HAP-1 (cell line): ENCODE results near the gene GPR17.

ENCODE experiments used
- DNase-seq, 2 experiments: peaks; one replicate each; pipeline ENCODE4 v3.0.0-alpha.2; 2016 to 2020; ENCODE audit warnings: low spot score in 2 of 2
- H3K27me3 ChIP-seq: fragments of 250-450 bp; sonication (Bioruptor Pico); 2 replicates; pipeline ENCODE4 v1.5.1; 2020; ENCODE audit warnings: low read depth, mild to moderate bottlenecking, moderate library complexity
- H3K36me3 ChIP-seq: fragments of 250-450 bp; sonication (Bioruptor Pico); replicated peaks from 2 replicates; pipeline ENCODE4 v1.5.1; 2020; ENCODE audit warnings: mild to moderate bottlenecking
- H3K4me1 ChIP-seq: fragments of 250-450 bp; sonication (Bioruptor Pico); 2 replicates; pipeline ENCODE4 v1.5.1; 2020; ENCODE audit warnings: mild to moderate bottlenecking
- H3K4me3 ChIP-seq: fragments of 250-450 bp; sonication (Bioruptor Pico); 2 replicates; pipeline ENCODE4 v1.5.1; 2020; ENCODE audit warnings: mild to moderate bottlenecking, moderate library complexity
- H3K9me3 ChIP-seq: fragments of 250-450 bp; sonication (Bioruptor Pico); 2 replicates; pipeline ENCODE4 v1.5.1; 2020; ENCODE audit warnings: mild to moderate bottlenecking, moderate library complexity
- in situ Hi-C: fragments of 300-500 bp; cut with MboI; formaldehyde crosslinking; loops from 3 replicates; pipeline ENCODE4 v1.14.3; 2020; ENCODE audit warnings: low sequenced_read_pairs, inconsistent platforms, mixed read lengths

GPR17 gene

DNA sequence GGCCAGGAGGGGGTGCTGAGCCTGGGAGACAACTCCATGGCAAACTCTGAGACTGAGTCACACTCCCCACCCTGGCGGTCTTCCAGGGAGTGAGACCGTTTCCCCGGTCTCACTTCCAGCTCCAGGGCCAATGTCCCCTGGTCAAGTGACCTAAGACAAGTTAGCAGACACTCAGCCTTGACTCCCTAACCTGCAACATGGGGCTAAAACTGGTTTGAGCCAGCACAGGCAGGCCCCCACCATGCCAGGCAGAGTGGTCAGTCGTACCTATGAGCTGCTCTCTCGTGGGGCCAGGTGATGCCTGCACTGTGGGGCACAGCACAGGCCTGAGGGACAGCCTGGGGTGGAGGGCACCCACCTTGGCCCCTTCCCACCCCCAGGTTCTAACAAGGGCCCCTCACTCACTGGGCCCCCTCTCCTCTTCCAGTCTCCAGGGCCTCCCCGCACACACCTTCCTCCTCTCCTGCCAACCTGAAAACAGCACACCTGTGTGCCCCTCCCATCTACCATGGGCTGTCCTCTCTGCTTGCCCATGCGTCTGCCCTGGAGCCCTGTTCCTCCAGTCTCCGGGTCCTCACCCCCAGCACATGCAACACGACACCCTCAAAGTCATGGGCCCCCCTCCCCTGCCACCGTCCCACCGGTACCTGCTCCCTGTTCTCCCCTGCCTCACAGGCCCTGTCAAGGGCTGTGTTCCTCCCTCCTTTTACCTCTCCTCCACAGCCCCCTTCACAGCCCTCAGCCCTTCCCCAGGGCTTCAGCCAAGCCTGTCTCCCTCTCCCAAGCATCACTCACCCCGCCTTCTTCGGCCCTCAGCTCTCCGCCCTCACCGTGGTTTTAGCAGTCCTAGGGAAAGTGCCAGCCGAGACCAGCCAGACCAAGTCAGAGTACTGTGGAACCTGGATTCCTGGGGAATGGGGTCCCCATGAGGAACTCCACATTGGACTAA lies 1.6 kb downstream of the GPR17 start:
- Histone ChIP-seq H3K4me3 (no peak overlapping the region), H3K4me1 (no peaks in the 10 kb centered on the region), H3K27me3 (no peaks in the 10 kb centered on the region), H3K9me3 (no peaks in the 10 kb centered on the region), H3K36me3 (no peaks in the 10 kb centered on the region)
- in situ Hi-C loops = no loop called here
- no peak for DNase-seq

- H3K4me1 ChIP-seq = no peaks in the 10 kb centered on the region
- H3K36me3 ChIP-seq = no peaks in the 10 kb centered on the region
- H3K9me3 ChIP-seq = no peaks in the 10 kb centered on the region
- in situ Hi-C loops = no loop called here
- DNase-seq = no peak
- H3K27me3 ChIP-seq = no peaks in the 10 kb centered on the region
- no peak overlapping the region for H3K4me3 ChIP-seq
These were observed 2.4 kb downstream of the GPR17 start for GRCh38 chr2:127648321-127648720.

GRCh38 chr2:127649100-127649611 lies 3.2 kb downstream of the GPR17 start:
- in situ Hi-C loops = no loop called here
- no peaks in the 10 kb centered on the region for H3K27me3 ChIP-seq
- H3K9me3 ChIP-seq = no peaks in the 10 kb centered on the region
- H3K4me1 ChIP-seq = no peaks in the 10 kb centered on the region
- DNase-seq = no peak
- no peaks in the 10 kb centered on the region for H3K36me3 ChIP-seq
- H3K4me3 ChIP-seq = no peak overlapping the region

DNA sequence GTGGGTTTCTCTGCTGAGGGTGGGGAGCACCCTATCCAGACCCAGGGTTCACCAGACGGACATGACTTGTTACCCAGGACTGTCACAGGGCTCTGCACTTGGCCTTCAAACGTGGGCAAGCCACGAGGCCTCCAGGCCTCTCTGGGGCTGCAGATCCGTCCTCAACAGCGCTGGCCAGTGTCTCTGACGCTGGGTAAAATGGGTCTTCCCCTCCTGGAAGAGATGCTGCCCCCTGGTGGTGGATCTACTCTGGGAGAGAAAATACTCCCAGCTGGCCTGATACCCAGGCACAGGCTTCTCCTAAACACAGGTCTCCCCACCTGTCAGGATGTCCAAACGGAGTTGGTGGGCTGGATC lies 3.7 kb downstream of the GPR17 start:
- peak; percentile 67 to 94 for DNase-seq
- in situ Hi-C loops = no loop called here
- no peaks in the 10 kb centered on the region for H3K27me3 ChIP-seq

DNA sequence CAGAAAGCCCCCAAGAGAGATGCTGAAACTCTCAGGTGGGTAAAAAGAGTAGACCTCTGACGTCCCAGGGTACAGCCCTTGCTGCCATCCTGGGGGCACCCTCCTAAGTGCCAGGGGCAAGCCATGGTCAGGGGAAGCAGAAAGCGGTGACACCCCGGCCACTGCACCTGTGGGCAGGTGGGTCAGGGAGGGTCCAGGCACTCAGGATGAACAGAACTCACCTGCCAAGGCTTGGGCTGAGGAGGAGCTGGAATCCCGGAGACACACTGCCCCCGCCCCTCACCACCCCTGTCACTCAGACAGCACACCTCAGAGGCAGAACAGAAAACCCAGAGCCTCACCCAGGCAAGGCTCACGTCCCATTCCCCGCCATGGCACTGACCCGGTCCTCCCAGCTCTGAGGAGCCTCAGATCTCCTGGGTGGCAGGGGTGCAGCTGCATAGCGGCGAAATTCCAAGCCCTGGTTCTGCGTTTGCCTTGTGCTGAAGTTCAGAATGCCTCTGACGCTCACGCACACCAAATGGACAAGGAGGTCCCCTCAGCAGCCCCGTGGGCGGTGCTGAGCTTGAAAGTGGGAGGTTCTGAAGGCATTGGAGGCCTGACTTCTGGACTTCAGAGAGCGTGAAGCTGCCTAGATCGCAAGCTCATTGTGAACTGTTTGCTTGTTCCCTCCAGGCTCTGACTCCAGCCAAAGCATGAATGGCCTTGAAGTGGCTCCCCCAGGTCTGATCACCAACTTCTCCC lies 4.3 kb downstream of the GPR17 start:
- no peaks in the 10 kb centered on the region for H3K4me1 ChIP-seq
- no peak overlapping the region for H3K4me3 ChIP-seq
- no peaks in the 10 kb centered on the region for H3K9me3 ChIP-seq
- no peak for DNase-seq
- in situ Hi-C loops = no loop called here
- H3K36me3 ChIP-seq = no peaks in the 10 kb centered on the region
- H3K27me3 ChIP-seq = no peaks in the 10 kb centered on the region

More for the DNA sequence above, 3.7 kb downstream of the GPR17 start:
- H3K9me3 ChIP-seq = no peaks in the 10 kb centered on the region
- no peaks in the 10 kb centered on the region for H3K4me1 ChIP-seq
- no peak overlapping the region for H3K4me3 ChIP-seq
- no peaks in the 10 kb centered on the region for H3K36me3 ChIP-seq

DNA sequence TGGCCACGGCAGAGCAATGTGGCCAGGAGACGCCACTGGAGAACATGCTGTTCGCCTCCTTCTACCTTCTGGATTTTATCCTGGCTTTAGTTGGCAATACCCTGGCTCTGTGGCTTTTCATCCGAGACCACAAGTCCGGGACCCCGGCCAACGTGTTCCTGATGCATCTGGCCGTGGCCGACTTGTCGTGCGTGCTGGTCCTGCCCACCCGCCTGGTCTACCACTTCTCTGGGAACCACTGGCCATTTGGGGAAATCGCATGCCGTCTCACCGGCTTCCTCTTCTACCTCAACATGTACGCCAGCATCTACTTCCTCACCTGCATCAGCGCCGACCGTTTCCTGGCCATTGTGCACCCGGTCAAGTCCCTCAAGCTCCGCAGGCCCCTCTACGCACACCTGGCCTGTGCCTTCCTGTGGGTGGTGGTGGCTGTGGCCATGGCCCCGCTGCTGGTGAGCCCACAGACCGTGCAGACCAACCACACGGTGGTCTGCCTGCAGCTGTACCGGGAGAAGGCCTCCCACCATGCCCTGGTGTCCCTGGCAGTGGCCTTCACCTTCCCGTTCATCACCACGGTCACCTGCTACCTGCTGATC lies 4.9 kb downstream of the GPR17 start:
- DNase-seq = no peak
- no peak overlapping the region for H3K4me3 ChIP-seq
- no peaks in the 10 kb centered on the region for H3K4me1 ChIP-seq
- no peaks in the 10 kb centered on the region for H3K36me3 ChIP-seq
- in situ Hi-C loops = no loop called here
- no peaks in the 10 kb centered on the region for H3K9me3 ChIP-seq
- H3K27me3 ChIP-seq = no peaks in the 10 kb centered on the region

- no peak overlapping the region for H3K4me3 ChIP-seq
- no peaks in the 10 kb centered on the region for H3K9me3 ChIP-seq
- no peaks in the 10 kb centered on the region for H3K4me1 ChIP-seq
- H3K36me3 ChIP-seq = no peaks in the 10 kb centered on the region
- in situ Hi-C loops = no loop called here
- no peaks in the 10 kb centered on the region for H3K27me3 ChIP-seq
- no peak for DNase-seq
These were observed 5.4 kb downstream of the GPR17 start for GRCh38 chr2:127651381-127651809.

DNA sequence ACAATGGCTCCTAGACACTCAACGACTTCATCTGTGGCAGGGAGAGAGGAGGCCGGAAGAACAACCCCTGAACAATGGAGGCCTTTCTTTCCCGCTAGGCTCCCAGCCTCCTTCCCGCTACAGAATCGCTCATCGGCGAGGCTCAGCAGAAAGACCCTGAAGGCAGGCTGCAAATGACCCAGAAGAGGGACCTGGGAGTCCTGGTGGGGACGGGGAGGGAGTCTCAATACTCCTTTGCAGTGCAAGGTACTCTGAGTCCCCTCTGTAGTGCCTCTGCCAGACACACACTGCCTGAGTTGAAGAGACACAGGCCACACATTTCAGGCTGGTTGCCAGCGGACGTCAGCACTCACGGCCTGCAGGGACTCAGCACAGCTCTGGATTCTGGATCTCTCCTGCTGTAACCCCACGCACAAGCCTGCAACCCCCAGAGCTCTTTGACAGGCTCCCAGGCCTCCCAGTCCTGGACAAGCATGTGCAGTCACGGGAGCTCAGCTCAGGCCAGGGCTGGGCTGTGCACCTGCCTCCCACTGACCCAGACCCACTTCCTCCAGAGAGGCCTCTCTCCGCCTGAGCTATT lies 6.1 kb downstream of the GPR17 start:
- Histone ChIP-seq H3K36me3 (no peaks in the 10 kb centered on the region), H3K4me3 (no peak overlapping the region), H3K27me3 (no peaks in the 10 kb centered on the region), H3K4me1 (no peaks in the 10 kb centered on the region), H3K9me3 (no peaks in the 10 kb centered on the region)
- in situ Hi-C loops = no loop called here
- no peak for DNase-seq

DNA sequence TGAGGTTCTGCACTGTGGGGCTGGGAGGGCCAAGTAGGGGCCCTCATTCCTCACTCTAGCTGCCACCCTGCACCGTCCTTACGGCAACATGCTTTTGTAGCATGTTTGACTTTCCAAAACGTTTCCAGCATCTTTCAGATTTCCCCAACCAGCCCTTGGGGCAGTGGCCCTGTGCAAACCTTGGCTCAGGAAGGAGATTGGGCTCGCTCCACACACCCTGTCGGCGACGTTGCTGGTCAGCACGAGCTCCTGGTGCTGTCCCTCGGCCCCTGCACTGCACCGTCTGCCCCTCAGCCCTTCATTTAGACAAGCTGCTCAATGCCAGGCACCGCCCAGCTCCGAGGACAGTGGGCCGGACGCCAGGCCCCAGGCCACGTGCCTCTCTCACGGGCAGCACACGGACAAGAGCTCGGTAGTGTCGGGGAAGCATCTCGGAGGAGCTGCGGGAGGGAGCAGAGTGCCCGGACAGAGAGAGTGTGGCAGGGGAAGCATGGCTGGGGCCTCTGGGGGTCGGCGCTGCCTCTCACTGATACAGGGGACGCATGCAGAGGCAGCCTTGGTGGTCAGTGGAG lies 6.9 kb downstream of the GPR17 start:
- no peak overlapping the region for H3K4me3 ChIP-seq
- H3K4me1 ChIP-seq = no peaks in the 10 kb centered on the region
- no peaks in the 10 kb centered on the region for H3K36me3 ChIP-seq
- in situ Hi-C loops = no loop called here
- DNase-seq = no peak
- H3K27me3 ChIP-seq = no peaks in the 10 kb centered on the region
- H3K9me3 ChIP-seq = no peaks in the 10 kb centered on the region

GRCh38 chr2:127653421-127654083 lies 7.6 kb downstream of the GPR17 start:
- in situ Hi-C loops = no loop called here
- no peaks in the 10 kb centered on the region for H3K27me3 ChIP-seq
- no peak overlapping the region for H3K4me3 ChIP-seq
- no peaks in the 10 kb centered on the region for H3K9me3 ChIP-seq
- H3K4me1 ChIP-seq = no peaks in the 10 kb centered on the region
- H3K36me3 ChIP-seq = no peaks in the 10 kb centered on the region
- DNase-seq = no peak

DNA sequence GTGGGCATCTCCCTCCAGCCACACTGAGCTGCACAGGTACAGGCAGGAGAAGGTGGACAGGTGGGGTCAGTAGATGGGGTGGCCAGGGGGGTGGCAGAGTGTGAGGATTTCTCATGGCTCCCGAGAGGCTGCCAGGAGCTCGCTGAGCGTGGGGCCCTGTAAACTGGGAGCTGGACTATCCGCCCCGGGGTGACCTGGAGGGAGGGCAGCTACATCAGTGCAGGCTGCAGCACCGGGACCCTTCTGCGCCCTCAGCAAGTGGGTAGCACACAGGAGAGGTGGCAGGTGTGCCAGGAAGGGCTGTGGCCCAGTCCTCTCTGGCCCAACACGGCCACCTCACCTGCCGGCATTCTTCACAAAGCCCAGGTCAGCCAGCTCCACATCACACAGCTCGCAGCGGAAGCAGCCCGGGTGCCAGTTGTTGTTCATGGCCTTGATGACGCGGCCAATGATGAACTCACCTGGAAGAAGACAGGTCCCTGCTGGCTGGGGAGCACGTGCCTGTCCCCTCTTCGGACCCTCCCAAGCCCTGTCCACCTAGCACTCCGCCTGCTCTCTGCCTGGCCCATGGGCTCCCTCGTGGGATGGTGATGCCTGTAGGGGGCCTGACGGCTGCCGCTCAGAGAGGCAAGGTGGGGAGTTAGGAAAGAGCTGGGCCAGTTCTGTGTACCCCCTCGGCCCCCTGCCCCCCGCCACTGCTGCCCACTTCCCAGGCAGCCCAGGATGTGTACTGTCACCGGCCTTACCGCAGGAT lies 8.3 kb downstream of the GPR17 start:
- Histone ChIP-seq H3K4me3 (no peak overlapping the region), H3K27me3 (no peaks in the 10 kb centered on the region), H3K36me3 (no peaks in the 10 kb centered on the region), H3K9me3 (no peaks in the 10 kb centered on the region), H3K4me1 (no peaks in the 10 kb centered on the region)
- DNase-seq = no peak
- in situ Hi-C loops = no loop called here

DNA sequence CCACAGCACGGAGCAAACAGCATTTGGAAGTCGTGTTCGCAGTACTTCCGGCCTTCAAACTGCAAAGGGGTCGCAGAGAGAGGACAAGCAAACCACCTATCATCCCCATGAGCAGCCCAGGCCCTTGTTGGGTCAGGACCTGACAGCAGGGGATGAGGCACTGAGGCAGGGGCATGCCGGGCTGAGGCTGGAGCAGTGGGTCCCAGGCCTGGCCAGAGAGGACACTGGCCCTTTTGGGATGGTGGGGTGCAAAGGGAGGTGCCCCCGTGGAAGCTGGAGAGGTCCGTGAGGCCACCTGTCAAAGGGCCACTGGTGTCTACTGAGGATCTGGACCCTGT lies 8.9 kb downstream of the GPR17 start:
- no peaks in the 10 kb centered on the region for H3K27me3 ChIP-seq
- H3K4me1 ChIP-seq = no peaks in the 10 kb centered on the region
- in situ Hi-C loops = no loop called here

More for the DNA sequence above, 8.9 kb downstream of the GPR17 start:
- no peaks in the 10 kb centered on the region for H3K9me3 ChIP-seq
- H3K4me3 ChIP-seq = no peak overlapping the region
- no peak for DNase-seq
- no peaks in the 10 kb centered on the region for H3K36me3 ChIP-seq
